Astrocyte (in vitro differentiated cells and primary cell): Measurements from ENCODE around the gene SHISA7. TPM values are rescaled to one million over a fixed set of nuclear protein-coding genes. Genes with fewer than 3 reads are reported as not detected.

ENCODE experiments used
- DNase-seq: peaks from one replicate; pipeline ENCODE4 v3.0.0-alpha.2; 2010; ENCODE audit warnings: low read depth
- FAIRE-seq: peaks from 2 replicates; lab custom pipeline; 2011; peaks lifted over from hg19 to GRCh38; lab: Jason Lieb, UNC
- H2AFZ ChIP-seq: 2 replicates; pipeline ENCODE4 v1.6.0; 2012; ENCODE audit warnings: low read depth, low read length, inconsistent platforms
- H3K27ac ChIP-seq: 2 replicates; pipeline ENCODE4 v1.5.1; 2011; ENCODE audit warnings: low read depth, low read length, inconsistent platforms
- H3K27me3 ChIP-seq: 2 replicates; pipeline ENCODE4 v1.6.0; 2011; ENCODE audit warnings: low read length, inconsistent platforms; ENCODE audit not compliant: insufficient read depth
- H3K36me3 ChIP-seq: 2 replicates; pipeline ENCODE4 v1.5.1; 2011; ENCODE audit warnings: low read length, inconsistent platforms; ENCODE audit not compliant: insufficient read depth
- H3K4me1 ChIP-seq: 2 replicates; pipeline ENCODE4 v1.5.1; 2011; ENCODE audit warnings: low read length, inconsistent platforms; ENCODE audit not compliant: insufficient read depth
- H3K4me2 ChIP-seq: 2 replicates; pipeline ENCODE4 v1.6.0; 2012; ENCODE audit warnings: low read length, inconsistent platforms
- H3K4me3 ChIP-seq: 2 replicates; pipeline ENCODE4 v1.5.1; 2011; ENCODE audit warnings: low read depth, mild to moderate bottlenecking, low read length, inconsistent platforms; ENCODE audit not compliant: insufficient read depth
- H3K79me2 ChIP-seq: 2 replicates; pipeline ENCODE4 v1.6.0; 2012; ENCODE audit warnings: mild to moderate bottlenecking, low read length, inconsistent platforms; ENCODE audit not compliant: insufficient read depth
- H3K9ac ChIP-seq: 2 replicates; pipeline ENCODE4 v1.6.0; 2012; ENCODE audit warnings: mild to moderate bottlenecking, low read length, inconsistent platforms
- H3K9me3 ChIP-seq: 2 replicates; pipeline ENCODE4 v1.5.1; 2012; ENCODE audit warnings: low read depth, mild to moderate bottlenecking, low read length, inconsistent platforms; ENCODE audit not compliant: insufficient read depth
- H4K20me1 ChIP-seq: 2 replicates; pipeline ENCODE4 v1.6.0; 2012; ENCODE audit warnings: low read length, inconsistent platforms; ENCODE audit not compliant: insufficient read depth
- H3K27ac Mint-ChIP-seq: one replicate; pipeline ENCODE4 v1.8.0; 2021; ENCODE audit warnings: mild to moderate bottlenecking, mixed read lengths; ENCODE audit not compliant: unreplicated experiment
- H3K27me3 Mint-ChIP-seq: one replicate; pipeline ENCODE4 v1.8.0; 2021; ENCODE audit warnings: low read depth, mixed read lengths; ENCODE audit not compliant: unreplicated experiment
- H3K36me3 Mint-ChIP-seq: one replicate; pipeline ENCODE4 v1.8.0; 2021; ENCODE audit warnings: low read depth, mixed read lengths; ENCODE audit not compliant: unreplicated experiment
- H3K4me1 Mint-ChIP-seq: one replicate; pipeline ENCODE4 v1.8.0; 2021; ENCODE audit warnings: low read depth, mixed read lengths; ENCODE audit not compliant: unreplicated experiment
- H3K4me3 Mint-ChIP-seq: one replicate; pipeline ENCODE4 v1.8.0; 2021; ENCODE audit warnings: mild to moderate bottlenecking, moderate library complexity, mixed read lengths; ENCODE audit not compliant: unreplicated experiment
- H3K9me3 Mint-ChIP-seq: one replicate; pipeline ENCODE4 v1.8.0; 2021; ENCODE audit warnings: mild to moderate bottlenecking, mixed read lengths; ENCODE audit not compliant: unreplicated experiment
- EZH2 ChIP-seq: IDR thresholded peaks from 2 replicates; pipeline ENCODE4 v1.6.1; 2012; ENCODE audit warnings: mild to moderate bottlenecking, low read length, inconsistent platforms; ENCODE audit not compliant: insufficient read depth
- total RNA-seq: library from RNA; stranded (reverse); gene quantifications from 2 replicates; pipeline ENCODE4 v1.2.1, GENCODE V29; 2021
- TF ChIP-seq, protein P1 (sequence below): IDR thresholded peaks from 2 replicates; pipeline ENCODE4 v1.5.1; 2011; ENCODE audit warnings: low read depth, mild to moderate bottlenecking, inconsistent platforms, low read length, moderate library complexity; ENCODE audit not compliant: insufficient read depth

The SHISA7 gene
- total RNA-seq, 1 donor from 2014 or later: 0.09 TPM

DNA sequence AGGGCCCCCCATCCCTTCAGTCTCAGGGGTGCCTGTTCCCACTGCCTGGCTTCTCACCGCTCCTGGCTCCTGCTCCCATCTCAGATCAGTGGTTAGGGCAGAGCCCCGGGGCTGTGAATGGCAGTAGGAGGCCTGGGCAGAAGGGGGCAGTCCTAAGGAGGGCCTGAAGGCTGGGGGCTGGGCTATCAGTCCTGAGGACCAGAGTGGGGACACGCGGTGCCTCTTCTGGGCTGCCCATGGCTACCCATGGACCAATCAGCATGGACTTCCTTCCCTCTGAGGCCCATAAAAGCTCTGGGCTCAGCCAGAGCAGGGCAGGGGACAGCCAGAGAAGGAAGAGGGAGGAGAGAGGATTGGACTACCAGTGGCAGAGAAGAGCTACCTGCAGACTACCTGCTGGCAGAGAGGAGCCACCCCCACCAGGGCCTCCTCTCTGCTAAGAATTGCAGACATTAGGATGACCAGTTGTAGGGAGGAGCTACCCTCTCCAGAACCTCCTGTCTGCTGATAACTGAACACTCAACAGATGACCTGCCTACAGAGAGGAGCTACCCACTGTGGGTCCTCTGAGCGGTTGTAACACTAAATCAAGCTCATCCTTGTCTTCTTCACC, 23.4 kb downstream of the SHISA7 start:
- Histone ChIP-seq H3K4me2 (no peak overlapping the region), H3K9me3 (no peaks in the 10 kb centered on the region), H3K79me2 (no peaks in the 10 kb centered on the region), H3K36me3 (no peaks in the 10 kb centered on the region), H4K20me1 (no peaks in the 10 kb centered on the region), H2AFZ (no peak overlapping the region), H3K27ac (no peak overlapping the region), H3K9ac (no peak overlapping the region), H3K27me3 (peaks cover 5% of the 10 kb centered on the region), H3K4me1 (no peaks in the 10 kb centered on the region), H3K4me3 (no peak overlapping the region)
- FAIRE-seq (no peak), DNase-seq (no peak)
- TF ChIP-seq, protein P1, sequence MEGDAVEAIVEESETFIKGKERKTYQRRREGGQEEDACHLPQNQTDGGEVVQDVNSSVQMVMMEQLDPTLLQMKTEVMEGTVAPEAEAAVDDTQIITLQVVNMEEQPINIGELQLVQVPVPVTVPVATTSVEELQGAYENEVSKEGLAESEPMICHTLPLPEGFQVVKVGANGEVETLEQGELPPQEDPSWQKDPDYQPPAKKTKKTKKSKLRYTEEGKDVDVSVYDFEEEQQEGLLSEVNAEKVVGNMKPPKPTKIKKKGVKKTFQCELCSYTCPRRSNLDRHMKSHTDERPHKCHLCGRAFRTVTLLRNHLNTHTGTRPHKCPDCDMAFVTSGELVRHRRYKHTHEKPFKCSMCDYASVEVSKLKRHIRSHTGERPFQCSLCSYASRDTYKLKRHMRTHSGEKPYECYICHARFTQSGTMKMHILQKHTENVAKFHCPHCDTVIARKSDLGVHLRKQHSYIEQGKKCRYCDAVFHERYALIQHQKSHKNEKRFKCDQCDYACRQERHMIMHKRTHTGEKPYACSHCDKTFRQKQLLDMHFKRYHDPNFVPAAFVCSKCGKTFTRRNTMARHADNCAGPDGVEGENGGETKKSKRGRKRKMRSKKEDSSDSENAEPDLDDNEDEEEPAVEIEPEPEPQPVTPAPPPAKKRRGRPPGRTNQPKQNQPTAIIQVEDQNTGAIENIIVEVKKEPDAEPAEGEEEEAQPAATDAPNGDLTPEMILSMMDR: no peak
- no peak for TF ChIP-seq EZH2
- Mint-ChIP-seq H3K27me3 (peaks cover 29% of the 10 kb centered on the region), H3K27ac (no peak overlapping the region), H3K36me3 (no peaks in the 10 kb centered on the region), H3K9me3 (no peaks in the 10 kb centered on the region), H3K4me1 (peaks cover 1% of the 10 kb centered on the region), H3K4me3 (no peak overlapping the region)

DNA sequence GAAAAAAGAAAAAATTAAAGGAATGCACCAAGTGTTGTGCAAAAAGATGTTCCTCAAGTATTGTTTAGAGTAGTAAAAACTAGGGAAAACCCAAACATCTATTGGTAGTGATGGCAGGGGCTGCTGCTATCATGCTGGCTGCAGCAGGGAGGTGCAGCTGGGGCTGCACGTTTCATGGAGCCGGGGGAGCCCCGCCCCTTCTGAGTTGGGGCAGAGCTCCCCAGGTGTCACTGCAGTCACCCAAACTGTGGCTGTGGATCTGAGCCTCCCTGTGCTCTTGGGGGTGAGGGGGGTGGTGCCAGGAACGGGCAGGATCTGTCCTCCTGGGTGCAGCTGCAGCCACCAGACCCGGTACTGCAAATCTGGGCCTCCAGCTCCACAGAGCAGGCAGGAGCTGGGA, 24.0 kb downstream of the SHISA7 start:
- Mint-ChIP-seq H3K36me3 (no peaks in the 10 kb centered on the region), H3K4me1 (peaks cover 1% of the 10 kb centered on the region), H3K27me3 (peaks cover 27% of the 10 kb centered on the region), H3K27ac (no peak overlapping the region), H3K9me3 (no peaks in the 10 kb centered on the region), H3K4me3 (no peak overlapping the region)
- Histone ChIP-seq H4K20me1 (no peaks in the 10 kb centered on the region), H3K4me1 (no peaks in the 10 kb centered on the region), H3K36me3 (no peaks in the 10 kb centered on the region), H3K9ac (no peak overlapping the region), H3K9me3 (no peaks in the 10 kb centered on the region), H2AFZ (no peak overlapping the region), H3K4me3 (no peak overlapping the region), H3K79me2 (no peaks in the 10 kb centered on the region), H3K27me3 (peaks cover 5% of the 10 kb centered on the region), H3K27ac (no peak overlapping the region), H3K4me2 (no peak overlapping the region)
- TF ChIP-seq, protein P1: no peak
- TF ChIP-seq EZH2: no peak
- DNase-seq: no peak
- no peak for FAIRE-seq

DNA sequence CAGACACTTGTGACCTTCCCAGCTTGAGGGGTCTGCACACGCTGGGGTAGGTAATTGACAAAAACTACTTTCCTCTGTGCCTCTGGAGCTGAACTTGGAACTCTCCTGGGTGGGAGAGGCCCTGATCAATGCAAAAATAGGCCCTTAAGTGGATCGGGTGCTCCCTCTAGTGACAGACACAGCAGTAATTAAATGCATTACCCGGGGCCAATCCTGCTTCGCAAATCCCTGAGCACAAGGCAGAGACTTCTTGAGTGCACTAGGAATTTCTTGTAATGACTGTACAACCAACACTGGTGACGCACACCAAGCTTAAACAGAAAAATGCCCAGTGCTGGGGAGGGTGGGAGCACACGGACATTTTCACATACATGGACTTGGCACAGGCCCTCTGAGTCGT, 24.9 kb downstream of the SHISA7 start:
- Mint-ChIP-seq H3K9me3 (no peaks in the 10 kb centered on the region), H3K4me3 (no peak overlapping the region), H3K27ac (peak overlapping the region; percentile 75), H3K4me1 (peaks cover 1% of the 10 kb centered on the region), H3K36me3 (no peaks in the 10 kb centered on the region), H3K27me3 (peaks cover 24% of the 10 kb centered on the region)
- Histone ChIP-seq H3K79me2 (no peaks in the 10 kb centered on the region), H3K4me1 (no peaks in the 10 kb centered on the region), H3K27me3 (peaks cover 2% of the 10 kb centered on the region), H3K36me3 (no peaks in the 10 kb centered on the region), H3K9me3 (no peaks in the 10 kb centered on the region), H3K4me3 (no peak overlapping the region), H2AFZ (no peak overlapping the region), H3K4me2 (no peak overlapping the region), H4K20me1 (no peaks in the 10 kb centered on the region), H3K9ac (no peak overlapping the region), H3K27ac (no peak overlapping the region)
- TF ChIP-seq EZH2: no peak
- TF ChIP-seq, protein P1: peak; percentile 86
- peak; percentile 78 for DNase-seq
- peak; percentile 56 for FAIRE-seq
